Stomach (tissue), 4 donors: Measurements from ENCODE around the gene GRAMD2B.

Experiments
- POLR2A ChIP-seq, 4 donors: fragments of 450-650 bp; IDR thresholded peaks; one replicate each; pipeline ENCODE4 v1.6.1; 2016; ENCODE audit warnings: antibody characterized with exemption in 4 of 4, control low read depth in 2 of 4, mild to moderate bottlenecking in 1 of 4, moderate library complexity in 1 of 4
- POLR2AphosphoS5 ChIP-seq, 3 donors: sonication (generic); formaldehyde crosslinking; IDR thresholded peaks; one replicate each; pipeline ENCODE4 v1.6.1; 2016; ENCODE audit warnings: antibody characterized with exemption in 3 of 3
- TF ChIP-seq, protein P1 (sequence below), 7 experiments: fragments of 450-650 bp in 4 of 7; fragments of 200-600 bp in 3 of 7; sonication (generic) in 3 of 7; IDR thresholded peaks; one replicate each; pipeline ENCODE4 v1.5.1; 2016 to 2019; ENCODE audit warnings: antibody characterized with exemption in 7 of 7, control low read depth in 2 of 7, mild to moderate bottlenecking in 1 of 7

DNA sequence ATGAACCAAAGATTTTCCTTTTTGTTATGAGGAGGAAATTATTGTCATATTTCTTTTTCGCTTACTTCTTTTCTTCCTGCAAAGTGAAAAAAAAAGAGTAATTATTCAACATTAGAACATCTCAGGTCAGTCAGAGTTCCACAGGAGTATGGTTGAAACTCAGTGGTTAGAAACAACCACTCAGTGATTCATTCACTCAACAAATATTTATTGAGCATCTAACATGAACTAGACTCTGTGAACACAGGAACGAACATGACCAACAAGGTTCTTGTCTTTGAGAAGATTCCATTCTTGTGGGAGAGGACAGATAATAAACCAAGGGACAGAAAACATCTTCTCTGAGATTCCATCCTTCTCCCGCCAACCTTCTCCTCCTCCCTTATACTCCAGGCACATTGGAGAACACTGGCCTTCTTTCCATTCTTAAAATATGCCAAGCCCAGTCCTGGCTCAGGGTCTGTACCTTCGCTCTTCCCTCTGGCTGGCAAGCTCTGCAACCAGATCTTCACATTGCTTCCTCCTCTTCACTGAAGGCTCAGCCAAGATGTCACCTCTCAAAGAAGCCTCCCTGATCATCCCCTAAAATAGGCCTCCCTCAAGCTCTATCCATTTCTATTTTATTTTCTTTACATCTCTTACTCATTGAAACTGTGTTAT is 6.8 kb upstream of the GRAMD2B start:
- TF ChIP-seq POLR2A (IDR thresholded peaks at IDR 0.05) (no peak), POLR2AphosphoS5 (IDR thresholded peaks at IDR 0.05) (no peak)
- TF ChIP-seq, protein P1, sequence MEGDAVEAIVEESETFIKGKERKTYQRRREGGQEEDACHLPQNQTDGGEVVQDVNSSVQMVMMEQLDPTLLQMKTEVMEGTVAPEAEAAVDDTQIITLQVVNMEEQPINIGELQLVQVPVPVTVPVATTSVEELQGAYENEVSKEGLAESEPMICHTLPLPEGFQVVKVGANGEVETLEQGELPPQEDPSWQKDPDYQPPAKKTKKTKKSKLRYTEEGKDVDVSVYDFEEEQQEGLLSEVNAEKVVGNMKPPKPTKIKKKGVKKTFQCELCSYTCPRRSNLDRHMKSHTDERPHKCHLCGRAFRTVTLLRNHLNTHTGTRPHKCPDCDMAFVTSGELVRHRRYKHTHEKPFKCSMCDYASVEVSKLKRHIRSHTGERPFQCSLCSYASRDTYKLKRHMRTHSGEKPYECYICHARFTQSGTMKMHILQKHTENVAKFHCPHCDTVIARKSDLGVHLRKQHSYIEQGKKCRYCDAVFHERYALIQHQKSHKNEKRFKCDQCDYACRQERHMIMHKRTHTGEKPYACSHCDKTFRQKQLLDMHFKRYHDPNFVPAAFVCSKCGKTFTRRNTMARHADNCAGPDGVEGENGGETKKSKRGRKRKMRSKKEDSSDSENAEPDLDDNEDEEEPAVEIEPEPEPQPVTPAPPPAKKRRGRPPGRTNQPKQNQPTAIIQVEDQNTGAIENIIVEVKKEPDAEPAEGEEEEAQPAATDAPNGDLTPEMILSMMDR (IDR thresholded peaks at IDR 0.05), result no peak
